ENCODE measurements around the gene SLC25A47. TPM values are rescaled to one million over a fixed set of nuclear protein-coding genes. Genes with fewer than 3 reads are reported as not detected.
"Not testable (repeated sequence)": the region's sequence is repeated elsewhere in the genome, so short reads cannot be mapped to it uniquely, and the experiment has no call there.

The SLC25A47 gene
- total RNA-seq, 1 experiment from 2014 or later, result not detected

DNA sequence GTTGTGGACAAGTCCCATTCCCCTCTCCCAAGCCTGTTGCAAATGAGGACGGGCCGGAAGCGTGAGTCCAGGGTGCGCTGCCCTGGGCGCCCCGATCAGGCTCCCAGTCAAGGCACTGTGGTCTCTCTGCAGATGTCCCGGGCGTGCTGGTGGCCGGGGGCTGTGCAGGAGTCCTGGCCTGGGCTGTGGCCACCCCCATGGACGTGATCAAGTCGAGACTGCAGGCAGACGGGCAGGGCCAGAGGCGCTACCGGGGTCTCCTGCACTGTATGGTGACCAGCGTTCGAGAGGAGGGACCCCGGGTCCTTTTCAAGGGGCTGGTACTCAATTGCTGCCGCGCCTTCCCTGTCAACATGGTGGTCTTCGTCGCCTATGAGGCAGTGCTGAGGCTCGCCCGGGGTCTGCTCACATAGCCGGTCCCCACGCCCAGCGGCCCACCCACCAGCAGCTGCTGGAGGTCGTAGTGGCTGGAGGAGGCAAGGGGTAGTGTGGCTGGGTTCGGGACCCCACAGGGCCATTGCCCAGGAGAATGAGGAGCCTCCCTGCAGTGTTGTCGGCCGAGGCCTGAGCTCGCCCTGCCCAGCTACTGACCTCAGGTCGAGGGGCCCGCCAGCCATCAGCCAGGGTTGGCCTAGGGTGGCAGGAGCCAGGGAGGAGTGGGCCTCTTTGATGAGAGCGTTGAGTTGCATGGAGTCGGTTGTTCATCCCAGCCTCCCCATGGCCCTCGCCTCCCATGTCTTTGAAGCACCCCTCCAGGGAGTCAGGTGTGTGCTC lies 6.3 kb downstream of the SLC25A47 start:
- no peak for DNase-seq
- no peak overlapping the region for H3K4me3 ChIP-seq
- H3K9me3 ChIP-seq, result no peaks in the 10 kb centered on the region
- H3K36me3 ChIP-seq, result no peaks in the 10 kb centered on the region; the same call in 1 of the 2 replicates
- H3K27me3 ChIP-seq, result no peaks in the 10 kb centered on the region

- H3K27me3 ChIP-seq, result no peaks in the 10 kb centered on the region
- H3K36me3 ChIP-seq, result no peaks in the 10 kb centered on the region; the same call in 1 of the 2 replicates
- no peak overlapping the region for H3K4me3 ChIP-seq
- no peak for DNase-seq
- H3K9me3 ChIP-seq, result no peaks in the 10 kb centered on the region
Observed at GRCh38 chr14:100330007-100330344, 6.8 kb downstream of the SLC25A47 start.

DNA sequence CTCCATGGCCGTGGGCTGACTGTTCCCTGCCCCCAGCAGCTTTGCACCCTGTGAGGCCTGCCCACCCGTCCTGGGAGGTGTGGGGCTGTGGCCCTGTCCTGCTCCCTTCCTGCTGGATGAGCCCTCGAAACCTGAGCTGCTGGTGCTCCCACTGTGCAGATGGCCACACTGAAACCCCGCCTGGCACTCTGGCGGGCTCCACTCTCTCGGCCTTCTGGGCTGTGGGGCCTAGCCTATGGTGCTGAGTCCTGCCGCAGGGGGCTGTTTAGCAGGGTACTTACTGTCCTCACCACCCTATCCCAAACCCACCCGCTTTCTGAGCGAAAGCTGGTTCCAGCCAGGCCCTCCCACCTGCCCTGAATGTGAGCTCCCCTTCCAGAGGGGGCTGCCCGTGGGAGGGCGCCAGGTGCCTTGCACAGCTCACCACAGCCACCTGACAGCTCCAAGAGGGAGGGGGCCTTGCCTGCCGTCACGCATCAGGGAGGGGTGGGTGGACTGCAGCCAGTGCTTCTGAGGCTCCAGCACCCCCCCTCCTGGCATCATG lies 7.3 kb downstream of the SLC25A47 start:
- Histone ChIP-seq H3K9me3 (no peaks in the 10 kb centered on the region), H3K36me3 (no peaks in the 10 kb centered on the region; the same call in 1 of the 2 replicates), H3K27me3 (no peaks in the 10 kb centered on the region), H3K4me3 (no peak overlapping the region)
- DNase-seq, result no peak

GRCh38 chr14:100332071-100332639 lies 9.0 kb downstream of the SLC25A47 start:
- DNase-seq, result no peak
- H3K4me3 ChIP-seq, result no peak overlapping the region
- no peaks in the 10 kb centered on the region for H3K27me3 ChIP-seq
- no peaks in the 10 kb centered on the region for H3K9me3 ChIP-seq
- peaks cover 3% of the 10 kb centered on the region; the same call in 1 of the 2 replicates for H3K36me3 ChIP-seq

GRCh38 chr14:100332797-100333196 lies 9.7 kb downstream of the SLC25A47 start:
- DNase-seq, result no peak
- Histone ChIP-seq H3K9me3 (no peaks in the 10 kb centered on the region), H3K27me3 (no peaks in the 10 kb centered on the region), H3K4me3 (no peak overlapping the region), H3K36me3 (peaks cover 3% of the 10 kb centered on the region; the same call in 1 of the 2 replicates)

DNA sequence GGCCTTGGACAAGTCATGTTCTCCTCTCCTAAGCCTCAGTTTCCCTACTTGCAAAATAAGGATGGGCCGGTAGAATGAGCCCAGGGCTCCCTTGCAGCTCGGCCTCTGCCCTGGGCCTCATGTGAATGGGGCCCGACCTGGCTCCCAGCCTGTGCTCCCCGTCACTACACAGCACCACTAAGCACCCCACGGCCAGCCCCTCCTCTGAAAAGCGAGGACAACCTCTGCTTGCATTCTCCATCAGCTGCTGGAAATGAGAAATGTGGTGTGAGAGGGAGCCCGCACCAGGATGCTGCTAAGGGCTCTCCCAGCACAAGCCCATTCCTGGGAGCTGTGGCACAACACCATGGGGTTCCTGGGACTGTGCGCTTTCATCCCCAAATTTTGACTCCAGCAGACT lies 10.2 kb downstream of the SLC25A47 start:
- no peaks in the 10 kb centered on the region for H3K9me3 ChIP-seq
- H3K27me3 ChIP-seq, result no peaks in the 10 kb centered on the region
- H3K4me3 ChIP-seq, result no peak overlapping the region
- H3K36me3 ChIP-seq, result peaks cover 7% of the 10 kb centered on the region; the same call in 1 of the 2 replicates
- DNase-seq, result no peak

DNA sequence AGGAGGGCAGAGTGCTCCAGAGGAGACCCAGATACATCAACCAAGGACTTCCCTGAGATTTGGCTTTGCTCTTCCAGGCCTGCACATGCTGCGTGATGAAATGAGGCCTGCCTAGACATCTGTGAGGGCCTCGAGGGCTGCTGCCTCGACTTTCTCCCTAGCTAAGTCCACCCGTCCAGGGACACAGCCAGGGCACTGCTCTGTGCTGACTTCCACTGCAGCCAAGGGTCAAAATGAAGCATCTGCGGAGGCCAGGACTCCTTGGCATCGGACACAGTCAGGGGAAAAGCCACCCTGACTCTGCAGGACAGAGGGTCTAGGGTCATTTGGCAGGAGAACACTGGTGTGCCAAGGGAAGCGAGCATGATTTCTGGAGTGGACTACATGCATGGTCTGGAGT lies 10.7 kb downstream of the SLC25A47 start:
- DNase-seq, result no peak
- Histone ChIP-seq H3K36me3 (peaks cover 7% of the 10 kb centered on the region; the same call in 1 of the 2 replicates), H3K9me3 (no peaks in the 10 kb centered on the region), H3K4me3 (no peak overlapping the region), H3K27me3 (no peaks in the 10 kb centered on the region)

DNA sequence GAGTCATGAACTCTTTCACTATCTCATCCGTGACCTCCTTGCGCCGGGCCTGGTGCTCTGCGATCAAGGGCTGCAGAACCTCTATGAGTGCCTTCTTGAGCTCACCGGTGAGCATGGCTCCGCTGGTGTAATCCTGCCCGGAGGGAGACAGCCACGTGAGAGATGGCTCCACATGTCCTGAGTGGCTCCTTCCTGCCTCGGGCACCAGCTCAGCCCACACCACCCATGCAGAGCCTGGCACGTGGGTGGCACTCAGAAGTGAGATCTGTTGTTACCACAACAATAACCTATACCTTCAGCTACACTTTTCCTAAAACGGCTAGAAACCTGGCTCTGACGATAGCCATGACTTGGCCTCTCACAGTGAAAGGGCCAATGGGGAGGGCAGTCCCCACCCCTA lies 11.8 kb downstream of the SLC25A47 start:
- Histone ChIP-seq H3K36me3 (peaks cover 9% of the 10 kb centered on the region; the same call in 1 of the 2 replicates), H3K4me3 (no peak overlapping the region), H3K27me3 (no peaks in the 10 kb centered on the region), H3K9me3 (no peaks in the 10 kb centered on the region)
- DNase-seq, result no peak

DNA sequence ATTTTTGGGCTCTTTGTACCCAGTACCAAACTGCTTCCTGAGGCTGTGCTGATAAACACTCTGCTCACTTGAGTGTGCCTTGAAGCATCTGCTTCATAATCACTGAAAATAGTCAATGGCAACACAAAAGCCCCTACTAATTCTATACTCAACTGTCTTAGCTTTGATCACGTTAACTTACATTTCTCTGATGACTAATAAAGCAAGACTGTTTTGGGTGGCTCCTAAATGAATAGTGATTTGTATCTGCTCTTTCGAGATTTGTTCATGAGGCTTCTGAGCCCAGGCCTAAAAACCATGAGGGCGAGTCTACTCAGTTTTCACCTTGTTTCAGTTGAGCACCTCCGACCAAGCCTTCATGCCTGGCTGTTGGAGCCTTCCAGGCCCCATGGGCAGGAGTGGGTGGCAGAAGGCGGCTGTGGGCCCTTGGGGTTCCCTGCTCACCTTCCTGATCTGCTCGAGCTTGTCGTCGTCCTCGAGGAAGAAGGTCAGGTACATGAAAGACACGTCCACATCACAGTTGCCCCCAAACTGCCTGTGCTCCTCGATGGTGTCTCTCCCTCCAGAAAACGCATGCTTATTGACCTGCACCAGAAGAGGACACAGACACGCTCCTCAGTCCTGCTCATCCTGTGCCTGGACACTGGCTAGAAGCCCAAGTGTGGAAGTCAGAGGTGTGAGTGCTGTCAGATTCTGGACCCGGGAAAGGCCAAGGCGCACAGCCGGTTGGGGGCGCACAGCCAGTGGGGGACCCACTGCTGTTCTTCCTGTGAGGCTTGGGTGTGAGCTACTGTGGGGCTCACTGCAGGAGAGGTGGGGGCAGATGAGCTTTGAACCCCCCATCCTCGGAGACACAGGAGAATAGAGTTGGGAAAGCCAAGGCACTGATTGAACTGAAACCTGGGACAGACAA lies 13.7 kb downstream of the SLC25A47 start:
- no peak for DNase-seq
- no peaks in the 10 kb centered on the region for H3K9me3 ChIP-seq
- no peaks in the 10 kb centered on the region for H3K27me3 ChIP-seq
- peaks cover 10% of the 10 kb centered on the region; the same call in 1 of the 2 replicates for H3K36me3 ChIP-seq
- no peak overlapping the region for H3K4me3 ChIP-seq

- H3K4me3 ChIP-seq, result no peak overlapping the region
- H3K9me3 ChIP-seq, result no peaks in the 10 kb centered on the region
- H3K27me3 ChIP-seq, result no peaks in the 10 kb centered on the region
- DNase-seq, result no peak
- H3K36me3 ChIP-seq, result peaks cover 12% of the 10 kb centered on the region
Observed at GRCh38 chr14:100339766-100340422, 16.8 kb downstream of the SLC25A47 start.

DNA sequence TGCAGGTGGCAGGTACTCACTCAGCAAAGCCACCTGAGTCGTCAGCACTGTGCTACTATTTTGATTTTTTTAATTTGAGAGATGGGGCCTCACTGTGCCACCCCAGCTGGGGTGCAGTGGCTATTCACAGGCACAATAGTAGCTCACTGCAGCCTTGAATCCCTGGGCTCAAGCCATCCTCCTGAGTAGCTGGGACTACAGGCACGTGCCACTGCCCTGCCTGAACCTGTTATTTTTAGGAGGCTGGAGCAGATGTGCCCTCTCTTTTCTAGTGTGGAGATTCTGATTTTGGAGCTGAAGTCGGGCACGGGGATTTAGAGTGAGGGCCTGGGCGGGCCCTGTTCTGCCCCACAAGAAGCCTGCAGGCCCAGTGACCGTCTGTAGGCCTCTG lies 17.3 kb downstream of the SLC25A47 start:
- Histone ChIP-seq H3K4me3 (no peak overlapping the region), H3K27me3 (no peaks in the 10 kb centered on the region), H3K9me3 (no peaks in the 10 kb centered on the region), H3K36me3 (peaks cover 12% of the 10 kb centered on the region)
- no peak for DNase-seq

GRCh38 chr14:100341301-100342031 lies 18.3 kb downstream of the SLC25A47 start:
- DNase-seq, result peak; percentile 25
- Histone ChIP-seq H3K36me3 (peaks cover 16% of the 10 kb centered on the region), H3K27me3 (no peaks in the 10 kb centered on the region)

GRCh38 chr14:100342195-100342594 lies 19.1 kb downstream of the SLC25A47 start:
- no peaks in the 10 kb centered on the region for H3K9me3 ChIP-seq
- H3K36me3 ChIP-seq, result peaks cover 16% of the 10 kb centered on the region
- H3K27me3 ChIP-seq, result no peaks in the 10 kb centered on the region
- DNase-seq, result no peak
- H3K4me3 ChIP-seq, result no peak overlapping the region

More at GRCh38 chr14:100341301-100342031, 18.3 kb downstream of the SLC25A47 start:
- Histone ChIP-seq H3K4me3 (no peak overlapping the region), H3K9me3 (no peaks in the 10 kb centered on the region)

DNA sequence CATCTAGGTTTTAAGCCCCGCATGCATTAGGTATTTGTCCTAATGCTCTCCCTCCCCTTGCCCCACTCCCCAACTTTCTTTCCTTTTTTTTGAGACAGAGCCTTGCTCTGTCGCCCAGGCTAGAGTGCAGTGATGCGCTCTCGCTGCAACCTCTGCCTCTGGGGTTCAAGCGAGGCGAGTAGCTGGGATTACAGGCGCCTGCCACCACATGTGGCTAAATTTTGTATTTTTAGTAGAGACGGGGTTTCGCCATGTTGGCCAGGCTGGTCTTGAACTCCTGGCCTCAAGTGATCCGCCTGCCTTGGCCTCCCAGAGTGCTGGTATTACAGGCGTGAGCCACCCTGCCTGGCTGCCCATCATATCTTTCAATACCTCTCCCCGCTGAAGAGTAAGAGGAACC lies 19.7 kb downstream of the SLC25A47 start:
- not testable (repeated sequence) for H3K9me3 ChIP-seq, H3K4me3 ChIP-seq, H3K27me3 ChIP-seq, DNase-seq
- peaks cover 16% of the 10 kb centered on the region for H3K36me3 ChIP-seq

DNA sequence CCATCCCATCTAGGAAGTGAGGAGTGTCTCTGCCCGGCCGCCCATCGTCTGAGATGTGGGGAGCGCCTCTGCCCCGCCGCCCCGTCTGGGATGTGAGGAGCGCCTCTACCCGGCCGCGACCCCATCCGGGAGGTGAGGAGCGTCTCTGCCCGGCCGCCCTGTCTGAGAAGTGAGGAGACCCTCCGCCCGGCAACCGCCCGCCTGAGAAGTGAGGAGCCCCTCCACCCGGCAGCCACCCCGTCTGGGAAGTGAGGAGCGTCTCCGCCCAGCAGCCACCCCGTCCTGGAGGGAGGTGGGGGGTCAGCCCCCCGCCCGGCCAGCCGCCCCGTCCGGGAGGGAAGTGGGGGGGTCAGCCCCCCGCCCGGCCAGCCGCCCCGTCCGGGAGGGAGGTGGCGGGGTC lies 21.5 kb downstream of the SLC25A47 start:
- not testable (repeated sequence) for H3K4me3 ChIP-seq, DNase-seq, H3K9me3 ChIP-seq, H3K27me3 ChIP-seq
- peaks cover 12% of the 10 kb centered on the region for H3K36me3 ChIP-seq

DNA sequence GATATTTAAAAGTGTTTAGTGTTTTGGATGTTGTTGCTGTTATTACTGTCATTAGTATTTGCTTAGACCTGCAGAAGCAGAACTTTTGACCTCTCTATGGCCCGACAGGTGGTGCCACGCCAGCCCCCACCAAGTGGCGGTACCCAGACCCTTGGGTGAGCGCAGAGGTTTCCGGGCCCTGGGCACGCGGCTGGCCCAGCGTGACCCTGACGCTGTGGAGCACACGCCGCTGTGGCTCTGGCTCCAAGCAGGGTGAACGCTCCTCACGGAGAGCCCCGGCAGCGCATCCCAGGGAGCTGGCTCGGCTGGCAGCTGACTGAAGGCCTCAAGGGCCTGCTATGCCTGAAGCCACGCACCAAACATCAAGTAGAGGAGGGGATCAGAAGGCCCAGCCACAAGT lies 22.6 kb downstream of the SLC25A47 start:
- Histone ChIP-seq H3K27me3 (no peaks in the 10 kb centered on the region), H3K36me3 (peaks cover 11% of the 10 kb centered on the region), H3K9me3 (no peaks in the 10 kb centered on the region), H3K4me3 (no peak overlapping the region)
- DNase-seq, result no peak

All from MG63 (cell line).